Ascending aorta (tissue), 2 donors: ENCODE data around the gene NDUFB6. TPM values are rescaled to one million over a fixed set of nuclear protein-coding genes. Genes with fewer than 3 reads are reported as not detected.
"Not testable (repeated sequence)": the region's sequence is repeated elsewhere in the genome, so short reads cannot be mapped to it uniquely, and the experiment has no call there.

ENCODE experiments used
- DNase-seq, 2 donors: peaks; one replicate each; pipeline ENCODE4 v3.0.0-alpha.2; 2019; ENCODE audit warnings: low spot score in 2 of 2
- H3K27ac ChIP-seq, 2 donors: fragments of 200-600 bp; sonication (generic); one replicate each; pipeline ENCODE4 v1.5.1; 2016 to 2017; ENCODE audit warnings: mild to moderate bottlenecking in 1 of 2
- H3K27me3 ChIP-seq: fragments of 200-600 bp; sonication (generic); one replicate; pipeline ENCODE4 v1.5.1; 2017
- H3K36me3 ChIP-seq, 2 donors: fragments of 200-600 bp; sonication (generic); one replicate each; pipeline ENCODE4 v1.5.1; 2016
- H3K4me1 ChIP-seq, 2 donors: fragments of 200-600 bp; sonication (generic); one replicate each; pipeline ENCODE4 v1.5.1; 2016 to 2017; ENCODE audit warnings: mild to moderate bottlenecking in 1 of 2
- H3K4me3 ChIP-seq, 2 donors: fragments of 200-600 bp; sonication (generic); one replicate each; pipeline ENCODE4 v1.5.1; 2016 to 2017; ENCODE audit warnings: mild to moderate bottlenecking in 1 of 2
- H3K9me3 ChIP-seq, 2 donors: fragments of 200-600 bp; sonication (generic); one replicate each; pipeline ENCODE4 v1.5.1; 2016
- intact Hi-C: fragments of 100-400 bp; cut with DNase I; formaldehyde crosslinking; loops from one replicate; pipeline ENCODE4 v1.15.1; 2023
- total RNA-seq: library from RNA; depleted of rRNA; stranded (reverse); fragments of >200 nt; gene quantifications from one replicate; pipeline ENCODE4 v1.1.0, GENCODE V29; 2016
- TF ChIP-seq, protein P1 (sequence below), 3 experiments: fragments of 200-600 bp in 2 of 3; fragments of 450-650 bp in 1 of 3; sonication (generic) in 2 of 3; IDR thresholded peaks; one replicate each; pipeline ENCODE4 v1.5.1; 2016 to 2019; ENCODE audit warnings: antibody characterized with exemption in 3 of 3, mild to moderate bottlenecking in 1 of 3, moderate library complexity in 1 of 3

The NDUFB6 gene
- total RNA-seq, 1 donor from 2014 or later, result 22.2 TPM

GRCh38 chr9:32552172-32552872 is 20.6 kb downstream of the NDUFB6 start, which contains the start of the genes SMIM27 and TOPORS:
SMIM27 (plus strand) TSS chr9:32552327; CDS start chr9:32552435, 108 bp downstream.
TOPORS (minus strand) TSS chr9:32552586; CDS start chr9:32552436, 150 bp downstream.
- DNase-seq, result peak; percentile 70 to 95
- H3K9me3 ChIP-seq, result no peaks in the 10 kb centered on the region
- no peaks in the 10 kb centered on the region for H3K36me3 ChIP-seq
- TF ChIP-seq, protein P1, sequence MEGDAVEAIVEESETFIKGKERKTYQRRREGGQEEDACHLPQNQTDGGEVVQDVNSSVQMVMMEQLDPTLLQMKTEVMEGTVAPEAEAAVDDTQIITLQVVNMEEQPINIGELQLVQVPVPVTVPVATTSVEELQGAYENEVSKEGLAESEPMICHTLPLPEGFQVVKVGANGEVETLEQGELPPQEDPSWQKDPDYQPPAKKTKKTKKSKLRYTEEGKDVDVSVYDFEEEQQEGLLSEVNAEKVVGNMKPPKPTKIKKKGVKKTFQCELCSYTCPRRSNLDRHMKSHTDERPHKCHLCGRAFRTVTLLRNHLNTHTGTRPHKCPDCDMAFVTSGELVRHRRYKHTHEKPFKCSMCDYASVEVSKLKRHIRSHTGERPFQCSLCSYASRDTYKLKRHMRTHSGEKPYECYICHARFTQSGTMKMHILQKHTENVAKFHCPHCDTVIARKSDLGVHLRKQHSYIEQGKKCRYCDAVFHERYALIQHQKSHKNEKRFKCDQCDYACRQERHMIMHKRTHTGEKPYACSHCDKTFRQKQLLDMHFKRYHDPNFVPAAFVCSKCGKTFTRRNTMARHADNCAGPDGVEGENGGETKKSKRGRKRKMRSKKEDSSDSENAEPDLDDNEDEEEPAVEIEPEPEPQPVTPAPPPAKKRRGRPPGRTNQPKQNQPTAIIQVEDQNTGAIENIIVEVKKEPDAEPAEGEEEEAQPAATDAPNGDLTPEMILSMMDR (IDR thresholded peaks at IDR 0.05), result no peak
- H3K27ac ChIP-seq, result peak within 1 kb of the TSS; percentile 80 to 90
- peaks cover 0 to 16% of the 10 kb centered on the region in 2 donors for H3K4me1 ChIP-seq
- H3K4me3 ChIP-seq, result peak within 1 kb of the TSS; percentile 67 to 80
- H3K27me3 ChIP-seq, result no peaks in the 10 kb centered on the region
- intact Hi-C loops, result loop anchor here (1.0 to 10.0 kb wide), 4 partner anchors 21 to 472 kb away; partner anchors contain the start of genes ACO1, DNAJA1, NDUFB6 and RIGI

- intact Hi-C loops, result loop anchor here (1.0 to 10.0 kb wide), 4 partner anchors 22 to 473 kb away; partner anchors contain the start of genes ACO1, DNAJA1, NDUFB6 and RIGI
- H3K27ac ChIP-seq, result peak overlapping the region; percentile 80 to 90
- DNase-seq, result no peak
- H3K4me1 ChIP-seq, result peaks cover 0 to 16% of the 10 kb centered on the region in 2 donors
- H3K36me3 ChIP-seq, result peaks cover 0 to 5% of the 10 kb centered on the region in 2 donors
- H3K9me3 ChIP-seq, result no peaks in the 10 kb centered on the region
- no peaks in the 10 kb centered on the region for H3K27me3 ChIP-seq
- peak overlapping the region; percentile 67 to 80 for H3K4me3 ChIP-seq
- TF ChIP-seq, protein P1 (IDR thresholded peaks at IDR 0.05), result no peak
Measured at GRCh38 chr9:32551276-32552051, 21.5 kb downstream of the NDUFB6 start.

GRCh38 chr9:32550562-32551275 is 22.2 kb downstream of the NDUFB6 start:
- TF ChIP-seq, protein P1 (IDR thresholded peaks at IDR 0.05), result peak in 1 of 3 experiments; percentile 24
- Histone ChIP-seq H3K9me3 (no peaks in the 10 kb centered on the region), H3K36me3 (peaks cover 0 to 5% of the 10 kb centered on the region in 2 donors), H3K27ac (peak overlapping the region; percentile 80 to 90), H3K27me3 (no peaks in the 10 kb centered on the region), H3K4me1 (peaks cover 0 to 16% of the 10 kb centered on the region in 2 donors), H3K4me3 (peak overlapping the region; percentile 67 to 80)
- intact Hi-C loops, result loop anchor here (10.0 kb wide), 1 partner anchor 474 kb away; the partner anchor contains the start of gene DNAJA1
- DNase-seq, result peak; percentile 81 to 97

DNA sequence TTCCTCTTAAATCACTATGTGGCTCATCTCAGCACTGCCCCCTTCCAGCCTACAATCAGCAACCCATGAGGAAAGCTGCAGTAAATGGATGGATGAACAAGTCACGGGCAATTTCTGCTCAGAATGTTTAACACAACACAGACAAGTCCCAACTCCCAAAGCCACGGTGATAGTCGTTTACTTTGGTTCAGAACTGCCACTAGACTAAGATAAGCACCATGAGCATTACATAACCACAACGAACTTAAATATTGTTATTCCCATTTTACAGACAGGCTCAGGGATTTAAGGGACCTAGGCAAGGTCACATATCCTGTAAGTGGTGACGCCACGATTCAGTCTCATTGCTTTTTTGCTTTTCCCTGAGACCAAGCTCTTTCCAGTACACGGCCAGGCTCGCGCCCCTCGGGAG is 22.8 kb downstream of the NDUFB6 start:
- TF ChIP-seq, protein P1 (IDR thresholded peaks at IDR 0.05), result no peak
- intact Hi-C loops, result loop anchor here (10.0 kb wide), 1 partner anchor 475 kb away; the partner anchor contains the start of gene DNAJA1
- peaks cover 0 to 5% of the 10 kb centered on the region in 2 donors for H3K36me3 ChIP-seq
- no peaks in the 10 kb centered on the region for H3K27me3 ChIP-seq
- peak overlapping the region; percentile 67 to 80 for H3K4me3 ChIP-seq
- H3K4me1 ChIP-seq, result peaks cover 0 to 16% of the 10 kb centered on the region in 2 donors
- H3K9me3 ChIP-seq, result no peaks in the 10 kb centered on the region
- peak overlapping the region; percentile 80 to 90 for H3K27ac ChIP-seq
- no peak for DNase-seq

- intact Hi-C loops, result not testable (repeated sequence)
Measured at GRCh38 chr9:32548213-32548612, 24.7 kb downstream of the NDUFB6 start.

More at GRCh38 chr9:32548213-32548612, 24.7 kb downstream of the NDUFB6 start:
- DNase-seq, H3K36me3 ChIP-seq, H3K4me3 ChIP-seq, H3K27me3 ChIP-seq, H3K27ac ChIP-seq, H3K9me3 ChIP-seq: not testable (repeated sequence)
- H3K4me1 ChIP-seq, result peaks cover 0 to 15% of the 10 kb centered on the region in 2 donors
